Coronary artery (tissue), 2 donors: ENCODE data around the gene MOCOS.

Source experiments
- DNase-seq: peaks from one replicate; pipeline ENCODE4 v3.0.0-alpha.2; 2017; ENCODE audit warnings: low spot score
- H3K27ac ChIP-seq, 2 donors: fragments of 200-600 bp; sonication (generic); one replicate each; pipeline ENCODE4 v1.5.1; 2016 to 2019
- H3K4me3 ChIP-seq: fragments of 200-600 bp; sonication (generic); 2 replicates; pipeline ENCODE4 v1.5.1; 2016; ENCODE audit warnings: mild to moderate bottlenecking, moderate library complexity
- CTCF ChIP-seq: fragments of 200-600 bp; sonication (generic); IDR thresholded peaks from one replicate; pipeline ENCODE4 v1.5.1; 2019; ENCODE audit warnings: antibody characterized with exemption

MOCOS gene, protein sequence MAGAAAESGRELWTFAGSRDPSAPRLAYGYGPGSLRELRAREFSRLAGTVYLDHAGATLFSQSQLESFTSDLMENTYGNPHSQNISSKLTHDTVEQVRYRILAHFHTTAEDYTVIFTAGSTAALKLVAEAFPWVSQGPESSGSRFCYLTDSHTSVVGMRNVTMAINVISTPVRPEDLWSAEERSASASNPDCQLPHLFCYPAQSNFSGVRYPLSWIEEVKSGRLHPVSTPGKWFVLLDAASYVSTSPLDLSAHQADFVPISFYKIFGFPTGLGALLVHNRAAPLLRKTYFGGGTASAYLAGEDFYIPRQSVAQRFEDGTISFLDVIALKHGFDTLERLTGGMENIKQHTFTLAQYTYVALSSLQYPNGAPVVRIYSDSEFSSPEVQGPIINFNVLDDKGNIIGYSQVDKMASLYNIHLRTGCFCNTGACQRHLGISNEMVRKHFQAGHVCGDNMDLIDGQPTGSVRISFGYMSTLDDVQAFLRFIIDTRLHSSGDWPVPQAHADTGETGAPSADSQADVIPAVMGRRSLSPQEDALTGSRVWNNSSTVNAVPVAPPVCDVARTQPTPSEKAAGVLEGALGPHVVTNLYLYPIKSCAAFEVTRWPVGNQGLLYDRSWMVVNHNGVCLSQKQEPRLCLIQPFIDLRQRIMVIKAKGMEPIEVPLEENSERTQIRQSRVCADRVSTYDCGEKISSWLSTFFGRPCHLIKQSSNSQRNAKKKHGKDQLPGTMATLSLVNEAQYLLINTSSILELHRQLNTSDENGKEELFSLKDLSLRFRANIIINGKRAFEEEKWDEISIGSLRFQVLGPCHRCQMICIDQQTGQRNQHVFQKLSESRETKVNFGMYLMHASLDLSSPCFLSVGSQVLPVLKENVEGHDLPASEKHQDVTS

DNA sequence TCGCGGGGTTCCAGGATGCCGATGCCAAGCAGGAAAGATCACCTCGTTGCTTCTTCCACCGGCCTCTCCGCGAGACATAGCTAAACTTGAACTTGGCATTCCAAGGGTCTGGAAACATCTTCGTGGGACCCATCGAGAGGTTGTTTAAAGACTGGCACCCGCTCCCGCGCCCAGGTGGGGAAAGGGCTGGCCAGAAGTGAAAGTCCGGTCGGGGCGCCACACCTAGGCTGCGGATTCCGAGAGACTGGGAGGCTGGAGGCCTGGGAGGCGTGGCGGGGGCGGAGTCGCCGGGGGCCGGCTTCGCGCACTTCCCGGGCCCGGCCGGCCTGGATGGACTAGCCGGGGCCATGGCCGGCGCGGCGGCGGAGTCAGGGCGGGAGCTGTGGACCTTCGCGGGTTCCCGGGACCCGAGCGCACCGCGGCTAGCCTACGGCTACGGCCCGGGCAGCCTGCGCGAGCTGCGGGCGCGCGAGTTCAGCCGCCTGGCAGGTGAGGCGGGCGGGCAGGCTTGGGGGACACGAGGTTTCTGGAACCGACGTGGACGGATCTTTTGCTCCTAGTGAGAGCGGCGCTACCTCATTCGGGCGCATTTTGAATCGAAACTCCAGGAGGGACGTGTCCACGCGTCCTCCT, at the start of gene MOCOS:
MOCOS (plus strand) TSS at position 305 of the 633 bp plus-strand sequence; CDS start at position 348, 43 bp downstream.
- peak within 1 kb of the TSS; percentile 83 for H3K4me3 ChIP-seq
- DNase-seq, result peak; percentile 90
- TF ChIP-seq CTCF, result no peak
- peak within 1 kb of the TSS in 1 of 2 donors; percentile 11 for H3K27ac ChIP-seq

DNA sequence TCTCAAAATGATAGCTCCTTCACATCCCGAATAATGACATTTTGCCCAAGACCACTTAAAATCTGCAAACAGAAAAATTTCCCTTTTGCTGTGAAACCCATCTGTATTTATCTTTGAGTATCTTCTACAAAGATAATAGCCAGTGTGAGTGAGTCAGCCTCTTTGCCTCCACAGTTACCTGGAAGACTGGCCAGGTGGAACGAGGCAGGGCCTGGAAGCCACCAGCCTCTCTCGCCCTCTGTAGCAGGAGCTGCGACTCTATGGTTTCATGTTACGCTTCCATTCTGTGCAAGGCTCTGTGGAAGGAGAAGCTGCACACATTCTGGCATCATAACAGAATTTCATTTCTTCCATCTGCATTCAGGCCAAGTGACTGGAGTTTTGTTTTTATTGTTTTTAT, 48.1 kb upstream of the MOCOS start:
- no peak for TF ChIP-seq CTCF
- no peak overlapping the region for H3K4me3 ChIP-seq
- no peak overlapping the region for H3K27ac ChIP-seq
- DNase-seq, result no peak

GRCh38 chr18:36141576-36141975, 45.7 kb upstream of the MOCOS start:
- no peak for DNase-seq
- no peak overlapping the region for H3K4me3 ChIP-seq
- TF ChIP-seq CTCF, result no peak
- no peak overlapping the region for H3K27ac ChIP-seq

GRCh38 chr18:36142751-36143150, 44.5 kb upstream of the MOCOS start:
- TF ChIP-seq CTCF, result no peak
- no peak for DNase-seq
- H3K4me3 ChIP-seq, result no peak overlapping the region
- H3K27ac ChIP-seq, result no peak overlapping the region

GRCh38 chr18:36143391-36143790, 43.9 kb upstream of the MOCOS start:
- no peak for DNase-seq
- Histone ChIP-seq H3K4me3 (no peak overlapping the region), H3K27ac (no peak overlapping the region)
- no peak for TF ChIP-seq CTCF

GRCh38 chr18:36149514-36150289, 37.6 kb upstream of the MOCOS start:
- no peak for DNase-seq
- Histone ChIP-seq H3K27ac (no peak overlapping the region), H3K4me3 (no peak overlapping the region)
- no peak for TF ChIP-seq CTCF
